ENCODE results near the gene GOLGA6D.
A peak's percentile ranks its signal among the peaks of the same experiment; 100 is the strongest.
"Not testable (repeated sequence)": the region's sequence is repeated elsewhere in the genome, so short reads cannot be mapped to it uniquely, and the experiment has no call there.

Gene GOLGA6D

GRCh38 chr15:75333654-75334419, 51.2 kb downstream of the GOLGA6D start:
- not testable (repeated sequence) for DNase-seq (ENCODE audit: low spot score)

- DNase-seq (ENCODE audit: low spot score): peak; percentile 4
Measured at GRCh38 chr15:75335313-75335704, 52.7 kb downstream of the GOLGA6D start.

GRCh38 chr15:75335705-75336355, 53.2 kb downstream of the GOLGA6D start, which contains the start of gene COMMD4:
TSS of gene COMMD4 (plus strand) at chr15:75336063. CDS start at chr15:75336090, 27 bp downstream.
- peak; percentile 90 for DNase-seq (ENCODE audit: low spot score)

GRCh38 chr15:75338661-75339240, 56.1 kb downstream of the GOLGA6D start:
- no peak for DNase-seq (ENCODE audit: low spot score)

- DNase-seq (ENCODE audit: low spot score): no peak
Measured at GRCh38 chr15:75339531-75340240, 57.1 kb downstream of the GOLGA6D start.

- DNase-seq (ENCODE audit: low spot score): no peak
Measured at GRCh38 chr15:75342221-75342620, 59.6 kb downstream of the GOLGA6D start.

- not testable (repeated sequence) for DNase-seq (ENCODE audit: low spot score)
Measured at GRCh38 chr15:75343953-75344352, 61.3 kb downstream of the GOLGA6D start.

All from hematopoietic multipotent progenitor cell treated with erythropoietin and hydrocortisone succinate and interleukin-3 and kit ligand, for 15 days (in vitro differentiated cells).